Measurements from ENCODE around the gene STK4.

The STK4 gene

DNA sequence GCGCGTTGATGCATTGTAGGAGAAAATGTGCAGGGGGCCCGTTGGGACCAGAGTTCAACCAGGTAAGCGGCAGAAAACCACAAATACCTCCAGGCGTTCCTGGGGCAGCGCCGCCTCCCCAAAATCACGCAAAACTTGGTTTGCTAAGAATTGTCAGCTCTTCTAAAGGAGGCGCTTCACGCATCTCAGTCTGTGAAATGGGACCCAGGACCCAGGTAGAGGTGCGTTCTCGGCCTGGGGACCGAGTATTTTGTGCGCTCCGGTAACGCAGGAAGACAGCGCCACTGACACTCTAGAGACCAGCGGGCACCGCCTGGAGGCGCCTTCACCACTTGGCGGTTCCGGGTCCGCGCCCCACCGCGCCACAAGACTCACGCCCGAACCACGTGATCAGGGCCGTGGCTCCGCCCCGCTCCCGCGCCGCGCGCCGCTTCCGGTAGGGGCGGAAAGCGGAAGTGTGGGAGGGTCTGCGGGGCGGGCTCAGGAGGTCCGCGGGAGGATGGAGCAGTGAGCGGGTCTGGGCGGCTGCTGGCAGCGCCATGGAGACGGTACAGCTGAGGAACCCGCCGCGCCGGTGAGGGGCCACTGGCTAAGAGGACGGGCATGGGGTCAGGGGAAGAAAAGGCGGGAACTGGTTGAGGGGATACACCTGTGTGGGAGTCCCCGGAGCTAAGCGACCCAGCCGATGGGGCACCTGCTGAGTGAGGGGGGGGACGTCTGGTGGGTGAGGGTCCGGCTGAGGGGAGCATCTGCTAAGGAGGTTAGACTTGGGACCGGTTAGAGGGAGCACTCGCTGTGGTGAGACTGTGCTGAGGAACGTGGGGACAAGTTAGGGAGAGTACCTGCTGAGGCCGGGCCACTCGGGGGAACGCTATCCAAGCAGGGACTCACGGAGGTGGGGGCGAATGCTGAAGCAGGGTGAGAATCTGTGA is at the start of gene STK4:
TSS of gene STK4 (plus strand) at position 483 of the 932 bp plus-strand sequence. CDS start at position 540, 57 bp downstream.
- peak; percentile 54 for DNase-seq

DNA sequence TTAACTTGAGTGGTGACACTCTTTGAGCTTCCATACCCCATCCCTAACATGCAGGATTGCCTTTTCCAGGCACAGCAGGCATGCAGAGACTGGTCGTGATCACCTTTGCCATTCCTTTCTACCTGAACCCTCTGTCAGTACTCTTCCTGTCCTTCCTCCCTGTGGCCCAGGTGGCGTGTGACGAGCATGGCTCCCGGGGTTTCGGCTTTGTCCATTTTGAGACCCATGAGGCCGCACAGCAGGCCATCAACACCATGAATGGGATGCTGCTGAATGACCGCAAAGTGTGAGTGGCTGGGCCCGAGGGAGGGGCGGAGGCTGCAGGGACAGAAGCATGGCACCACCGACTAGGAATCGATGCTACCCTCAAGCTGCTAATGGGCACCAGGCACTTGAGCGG is 49.7 kb upstream of the STK4 start:
- no peak for DNase-seq

DNA sequence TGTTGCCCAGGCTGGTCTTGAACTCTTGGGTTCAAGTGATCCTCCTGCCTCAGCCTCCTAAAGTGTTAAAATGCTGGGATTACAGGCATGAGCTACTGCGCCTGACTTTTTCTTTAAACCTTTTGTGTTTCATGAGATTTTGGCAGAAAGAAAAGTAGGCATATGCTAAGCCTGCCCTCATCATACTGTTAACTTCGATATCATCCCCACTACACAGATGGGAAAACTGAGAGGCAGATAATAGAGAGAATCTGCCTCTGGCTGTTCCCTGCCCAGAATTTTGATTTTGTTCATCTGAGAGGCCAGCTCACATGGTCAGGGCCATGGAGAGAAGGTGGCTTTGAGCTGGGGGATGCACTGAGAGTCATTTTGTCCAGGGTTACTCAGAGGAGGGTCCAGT is 48.9 kb upstream of the STK4 start:
- no peak for DNase-seq

DNA sequence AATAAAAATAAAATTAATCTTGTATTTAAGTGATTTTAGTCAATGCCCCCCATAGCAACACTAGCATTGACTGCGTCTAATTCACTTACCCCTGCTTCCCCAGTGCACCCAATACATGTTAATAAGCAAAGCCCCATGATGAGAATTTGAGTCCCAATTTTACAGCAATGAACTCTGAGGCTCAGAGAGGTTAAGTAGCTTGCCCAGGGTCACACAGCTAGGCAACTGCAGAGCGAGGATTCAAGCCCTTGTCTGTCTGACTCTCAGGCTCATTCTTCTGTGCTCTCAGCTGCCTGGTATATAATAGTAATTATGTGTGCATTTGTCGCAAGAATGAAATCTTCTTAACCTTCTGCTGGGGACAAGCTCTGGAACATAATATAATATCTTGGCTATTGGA is 48.0 kb upstream of the STK4 start:
- no peak for DNase-seq

DNA sequence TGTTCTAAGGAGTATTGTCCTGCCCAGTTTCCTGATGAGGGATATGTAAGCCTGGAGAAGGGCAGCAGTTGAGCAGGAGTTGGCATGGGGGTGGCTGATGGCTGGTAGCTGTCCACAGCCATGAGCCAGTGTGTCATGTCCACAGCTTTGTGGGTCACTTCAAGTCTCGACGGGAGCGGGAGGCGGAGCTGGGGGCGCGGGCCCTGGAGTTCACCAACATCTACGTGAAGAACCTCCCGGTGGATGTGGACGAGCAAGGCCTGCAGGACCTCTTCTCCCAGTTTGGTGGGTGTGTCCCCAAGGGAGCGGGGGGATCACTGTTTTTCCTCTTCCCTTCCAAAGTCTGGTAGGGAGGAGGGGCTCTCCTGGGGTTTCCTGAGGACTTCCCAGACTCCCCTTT is 47.6 kb upstream of the STK4 start:
- DNase-seq, result no peak

DNA sequence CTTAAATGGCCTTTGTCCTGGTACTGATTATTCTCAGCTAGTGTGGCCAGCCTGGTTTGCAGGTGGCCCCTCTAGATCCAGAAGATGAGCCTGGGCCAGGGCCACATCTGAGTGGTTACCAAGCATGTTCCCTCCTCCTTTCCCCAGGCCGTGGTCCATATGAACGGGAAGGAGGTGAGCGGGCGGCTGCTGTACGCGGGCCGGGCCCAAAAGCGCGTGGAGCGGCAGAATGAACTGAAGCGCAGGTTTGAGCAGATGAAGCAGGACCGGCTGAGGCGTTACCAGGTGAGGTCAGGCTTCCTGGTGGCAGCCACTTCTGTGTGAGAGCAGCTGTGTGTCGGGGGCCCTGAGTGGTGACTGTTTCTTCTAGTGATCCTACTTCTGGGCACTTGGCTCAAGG is 44.9 kb upstream of the STK4 start:
- no peak for DNase-seq

DNA sequence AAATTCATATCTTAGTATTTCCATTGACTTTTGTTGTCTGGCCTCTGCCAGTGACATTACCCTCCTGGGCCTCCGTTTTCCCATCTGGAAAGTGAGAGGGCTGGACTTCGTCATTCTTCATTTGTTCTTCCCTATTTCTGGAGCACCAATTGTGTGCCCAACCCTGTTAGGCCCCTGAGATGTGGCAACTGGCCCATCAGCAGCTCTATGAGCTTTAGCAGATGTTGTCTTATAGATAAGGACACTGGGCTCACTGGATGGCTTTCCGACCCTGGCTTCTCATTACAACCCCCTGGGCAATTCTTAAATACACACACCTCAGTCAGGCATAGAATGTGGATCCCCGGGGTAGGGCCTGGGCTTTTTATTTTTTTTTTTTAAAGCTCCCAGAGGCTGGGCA is 41.8 kb upstream of the STK4 start:
- DNase-seq, result no peak

DNA sequence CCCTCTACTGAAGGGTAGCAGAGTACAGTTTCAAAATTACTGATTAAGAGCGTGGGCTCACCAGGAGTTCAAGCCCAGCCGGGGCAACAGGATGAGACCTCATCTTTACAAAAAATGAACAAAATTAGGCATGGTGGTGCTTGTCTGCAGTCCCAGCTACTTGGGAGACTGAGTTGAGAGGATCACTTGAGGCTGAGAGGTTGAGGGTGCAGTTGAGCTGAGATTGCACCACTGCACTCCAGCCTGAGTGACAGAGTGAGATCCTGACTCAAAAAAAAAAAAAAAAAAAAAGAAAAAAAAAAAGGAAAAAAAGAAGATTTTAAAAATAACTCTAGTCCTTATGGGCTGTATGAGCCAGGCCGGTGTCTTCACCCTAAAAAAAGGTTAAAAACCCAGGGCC is 37.7 kb upstream of the STK4 start:
- no peak for DNase-seq

DNA sequence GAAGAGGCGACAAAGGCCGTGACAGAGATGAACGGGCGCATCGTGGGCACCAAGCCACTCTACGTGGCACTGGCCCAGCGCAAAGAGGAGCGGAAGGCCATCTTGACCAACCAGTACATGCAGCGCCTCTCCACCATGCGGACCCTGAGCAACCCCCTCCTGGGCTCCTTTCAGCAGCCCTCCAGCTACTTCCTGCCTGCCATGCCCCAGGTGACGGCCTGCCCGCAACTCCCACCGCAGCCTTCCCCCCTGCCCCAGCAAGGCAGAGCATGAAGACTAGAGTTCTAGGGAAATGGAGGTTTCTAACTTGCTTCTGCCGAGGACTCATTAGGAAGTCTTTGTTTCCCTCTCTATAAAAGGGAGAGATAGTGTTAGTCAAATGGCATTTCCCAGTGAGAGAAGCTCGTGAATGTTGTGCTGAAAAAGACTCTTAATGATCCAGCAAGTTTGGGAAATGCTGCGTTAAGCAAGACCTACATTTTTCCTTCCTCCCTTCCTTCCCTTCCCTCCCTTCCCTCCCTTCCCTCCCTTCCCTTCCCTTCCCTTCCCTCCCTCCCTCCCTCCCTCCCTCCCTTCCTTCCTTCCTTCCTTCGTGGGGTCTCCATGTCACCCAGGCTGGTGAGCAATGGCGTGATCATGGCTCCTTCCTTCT is 35.7 kb upstream of the STK4 start:
- no peak for DNase-seq

DNA sequence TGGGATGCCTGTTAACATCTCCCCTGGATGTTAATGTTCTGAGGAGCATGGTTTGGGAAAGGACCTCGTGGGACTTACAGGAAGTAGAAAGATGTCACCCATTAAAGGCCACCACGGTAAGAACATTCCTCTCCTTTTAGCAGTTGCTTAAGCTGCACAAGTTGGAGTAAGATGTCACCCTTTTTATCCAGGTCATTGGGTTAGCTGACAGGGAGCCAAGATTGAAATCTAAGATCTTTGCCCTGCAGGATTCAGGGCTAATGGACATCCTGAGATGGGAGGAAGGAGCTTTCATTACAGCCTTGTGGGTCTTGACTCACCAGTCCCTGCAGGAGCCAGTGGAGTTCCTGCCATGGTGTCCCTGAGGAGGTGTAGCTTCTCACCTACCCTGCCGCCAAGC is 34.4 kb upstream of the STK4 start:
- DNase-seq, result no peak

DNA sequence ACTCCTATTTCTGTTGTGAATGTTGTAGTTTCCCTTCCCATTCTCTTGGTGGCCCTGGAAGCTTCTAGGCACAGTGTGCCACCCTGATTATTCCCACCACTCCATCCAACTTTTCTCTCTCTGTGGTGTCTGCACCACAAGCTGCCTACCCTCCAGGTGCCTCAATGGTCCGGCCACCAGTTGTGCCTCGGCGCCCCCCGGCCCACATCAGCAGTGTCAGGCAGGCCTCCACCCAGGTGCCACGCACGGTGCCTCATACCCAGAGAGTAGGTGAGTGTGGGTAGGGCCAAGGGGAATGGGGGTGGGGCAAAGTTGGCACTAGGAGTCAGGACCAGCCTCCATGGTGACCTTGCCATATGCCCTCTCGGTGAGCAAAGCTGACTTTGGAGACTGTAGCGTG is 33.4 kb upstream of the STK4 start:
- no peak for DNase-seq

DNA sequence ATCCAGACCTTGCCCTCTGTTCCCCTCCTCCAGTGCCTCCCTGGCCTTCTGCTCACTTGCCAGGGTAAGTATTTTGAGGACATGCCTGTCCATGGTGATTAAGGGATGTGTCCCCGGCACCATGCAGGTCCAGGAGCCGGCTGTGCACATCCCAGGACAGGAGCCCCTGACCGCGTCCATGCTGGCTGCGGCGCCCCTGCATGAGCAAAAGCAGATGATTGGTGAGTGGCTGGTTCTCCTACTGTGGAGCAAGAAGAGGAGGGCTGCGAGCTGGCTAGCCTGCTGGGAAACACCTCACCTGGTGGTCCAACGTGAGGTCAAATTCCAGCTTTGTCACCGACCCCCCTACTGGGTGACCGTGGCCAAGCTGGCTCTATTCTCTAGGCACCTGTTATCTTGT is 29.8 kb upstream of the STK4 start:
- no peak for DNase-seq

DNA sequence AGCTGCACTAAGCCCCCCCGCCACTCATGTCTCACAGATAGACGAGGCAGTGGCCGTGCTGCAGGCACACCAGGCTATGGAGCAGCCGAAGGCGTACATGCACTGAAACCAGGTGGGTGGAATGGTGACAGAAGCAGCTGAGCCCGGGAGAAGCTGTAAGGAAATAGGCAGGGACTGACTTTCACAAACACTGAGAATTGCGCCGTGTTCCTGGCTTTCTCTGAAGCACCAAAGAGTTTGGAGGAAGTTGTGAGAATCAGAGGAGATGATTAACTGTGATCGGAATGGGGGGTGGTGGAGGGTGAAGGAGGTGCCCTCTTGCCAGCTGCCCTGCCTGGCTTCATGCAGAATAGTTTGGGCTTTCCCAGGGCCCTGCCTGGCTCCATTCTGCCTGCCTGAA is 27.7 kb upstream of the STK4 start:
- no peak for DNase-seq

DNA sequence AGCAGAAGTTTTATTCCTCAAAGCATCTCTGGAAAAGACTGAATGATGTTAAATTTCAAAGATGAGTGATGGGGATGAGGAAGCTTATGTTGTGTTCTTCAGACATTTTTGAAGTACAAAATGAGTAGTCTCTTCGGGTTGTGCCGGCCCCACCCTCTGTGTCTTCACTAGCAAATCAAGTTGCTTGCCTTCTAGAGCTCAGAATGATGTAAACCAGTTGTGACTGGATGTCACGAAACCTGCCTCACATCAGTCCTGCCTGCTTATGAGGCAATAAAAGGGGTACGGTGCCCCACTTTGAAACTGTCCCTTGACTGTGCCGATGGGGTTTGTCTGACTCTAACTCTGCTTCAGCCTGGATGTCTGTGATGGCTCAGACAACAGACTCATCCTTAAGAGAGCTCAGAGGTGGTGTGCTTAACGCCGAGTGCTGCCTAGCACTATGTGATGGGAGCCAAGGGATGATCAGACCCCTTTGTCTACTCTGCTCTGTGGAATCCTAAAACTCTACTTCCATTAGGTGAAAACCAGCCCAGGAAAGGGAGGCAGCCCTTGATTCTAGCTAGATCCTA is 25.1 kb upstream of the STK4 start:
- DNase-seq, result no peak

DNA sequence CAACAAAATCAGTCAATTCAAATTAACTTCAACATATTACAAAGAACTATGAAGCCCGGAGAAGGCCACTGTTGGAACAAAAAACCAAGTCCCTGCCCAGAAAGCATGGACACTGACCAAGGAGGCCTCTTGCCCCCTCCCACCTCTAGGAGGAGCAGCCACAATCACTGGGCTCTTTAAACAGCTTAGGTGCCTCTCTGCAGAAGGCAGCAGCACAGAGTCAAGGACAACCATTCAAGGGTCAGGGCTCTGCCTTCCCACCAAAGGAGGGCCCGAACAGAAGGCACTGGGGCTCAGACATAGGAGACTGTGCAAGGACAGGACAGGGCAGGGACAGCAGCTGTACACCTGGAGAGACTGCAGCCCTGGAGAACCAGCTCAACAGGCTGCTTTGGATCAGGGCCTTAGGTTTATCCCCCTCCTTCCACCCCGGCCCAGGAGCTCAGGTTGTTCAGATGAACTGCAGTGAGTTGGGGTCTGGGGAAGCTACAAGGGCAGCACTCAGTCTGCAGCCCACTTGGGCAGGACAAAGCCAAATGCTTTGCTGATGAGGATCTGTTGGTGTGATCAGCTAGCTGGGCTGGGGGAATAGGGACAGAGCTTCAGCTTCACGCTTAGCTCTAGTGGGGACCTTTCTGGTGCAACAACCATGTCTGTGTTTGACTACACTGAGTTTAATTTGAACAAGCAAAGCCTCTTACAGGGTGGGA is 23.9 kb upstream of the STK4 start:
- DNase-seq, result no peak

DNA sequence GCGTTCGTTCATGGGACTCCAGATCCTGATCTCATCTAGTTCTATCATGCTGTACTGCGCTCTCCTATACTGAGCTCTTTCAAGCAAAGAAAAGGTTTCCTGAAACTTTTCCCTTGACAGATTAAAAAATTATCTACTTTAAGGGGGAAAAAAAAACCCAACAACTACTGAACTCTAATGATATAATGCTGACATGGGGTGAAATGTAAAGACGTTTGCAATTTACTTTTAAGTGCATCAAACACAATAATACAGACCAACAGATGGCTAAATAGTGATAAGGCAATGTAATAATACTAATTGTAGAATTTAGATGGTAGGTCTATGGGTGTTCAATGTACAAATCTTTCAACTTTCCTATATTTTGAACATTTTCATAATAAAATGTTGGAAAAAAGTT is 22.5 kb upstream of the STK4 start:
- no peak for DNase-seq

DNA sequence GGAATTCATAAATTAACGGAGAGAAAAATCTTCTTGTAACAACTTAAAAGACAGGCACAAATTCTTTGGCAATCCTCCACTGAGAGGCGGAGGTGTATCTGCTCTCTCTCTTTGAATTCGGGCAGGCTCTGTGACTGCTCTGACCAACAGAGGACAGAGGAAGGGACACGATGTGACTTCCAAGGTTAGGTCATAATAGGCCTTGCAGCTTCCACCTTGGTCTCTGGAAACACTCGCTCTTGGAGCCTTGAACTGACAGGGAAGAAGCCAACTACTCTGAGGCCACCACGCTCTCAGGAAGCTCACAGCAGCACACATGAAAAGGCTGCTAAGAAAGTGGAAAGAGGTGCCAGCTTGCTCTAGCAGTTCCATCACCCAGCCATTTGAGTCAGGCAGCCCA is 21.1 kb upstream of the STK4 start:
- no peak for DNase-seq

DNA sequence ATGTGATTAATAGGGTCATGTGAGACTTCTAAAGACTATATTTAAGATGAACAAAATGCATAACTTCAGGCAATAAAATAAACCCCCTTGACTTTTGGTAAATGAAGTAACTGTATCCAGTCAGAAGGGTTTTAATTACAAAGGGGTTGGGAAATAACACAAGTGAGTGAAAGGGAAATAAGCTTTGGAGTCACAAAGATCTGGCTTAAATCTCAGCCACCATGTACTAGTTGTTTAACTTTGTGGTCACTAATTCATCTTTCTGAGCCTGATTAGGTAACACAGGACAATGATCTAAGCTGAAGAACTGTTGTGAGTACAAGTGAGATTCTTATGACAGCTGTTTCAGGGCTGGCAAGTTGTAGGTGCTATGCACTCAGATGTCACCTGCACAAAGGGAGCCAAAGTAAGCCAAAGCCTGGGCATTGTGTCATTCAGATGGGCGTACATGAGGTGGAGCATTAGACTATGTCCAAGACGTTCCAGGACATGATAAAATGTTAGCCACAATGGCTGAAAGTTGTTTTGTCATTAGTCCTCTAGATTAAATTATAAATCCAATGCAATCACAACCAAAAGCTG is 19.9 kb upstream of the STK4 start:
- DNase-seq, result no peak

DNA sequence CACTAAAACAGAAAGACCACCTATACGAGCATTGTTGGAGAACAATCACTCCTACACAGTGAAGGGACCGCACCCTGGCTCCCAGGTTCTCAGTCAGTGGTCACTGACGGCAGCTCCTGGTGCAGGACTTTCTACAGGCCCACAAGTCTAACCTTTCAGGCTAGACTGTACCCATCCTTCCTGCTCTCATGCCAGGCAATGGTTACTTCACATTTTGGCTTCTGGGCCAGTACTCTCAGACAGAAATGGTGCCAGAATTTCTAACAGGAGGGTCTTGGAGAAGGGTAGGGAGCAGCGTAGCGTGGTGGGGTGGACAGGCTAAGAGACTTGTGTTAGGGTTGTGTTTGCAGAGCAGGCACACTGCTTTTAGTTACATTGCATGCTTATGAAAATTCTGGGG is 18.2 kb upstream of the STK4 start:
- DNase-seq, result no peak

DNA sequence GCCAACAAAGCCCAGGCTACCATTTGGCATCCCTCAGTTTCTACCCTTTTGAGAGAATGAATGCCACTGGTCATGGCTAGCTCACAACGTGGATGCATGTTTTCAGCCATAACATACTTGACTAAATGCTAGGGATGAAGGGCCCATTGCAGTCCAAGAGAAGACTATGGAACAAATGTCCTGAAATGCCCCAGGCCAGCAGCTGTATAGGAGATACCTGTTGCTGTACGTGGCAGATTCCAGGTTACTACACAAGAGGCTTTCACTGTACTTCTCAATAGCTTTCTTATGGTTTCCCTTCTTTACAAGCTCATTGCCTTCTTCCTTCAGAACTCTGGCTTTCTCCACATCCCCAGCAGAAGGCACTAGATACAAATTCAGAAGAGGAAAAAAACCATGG is 17.8 kb upstream of the STK4 start:
- no peak for DNase-seq

DNA sequence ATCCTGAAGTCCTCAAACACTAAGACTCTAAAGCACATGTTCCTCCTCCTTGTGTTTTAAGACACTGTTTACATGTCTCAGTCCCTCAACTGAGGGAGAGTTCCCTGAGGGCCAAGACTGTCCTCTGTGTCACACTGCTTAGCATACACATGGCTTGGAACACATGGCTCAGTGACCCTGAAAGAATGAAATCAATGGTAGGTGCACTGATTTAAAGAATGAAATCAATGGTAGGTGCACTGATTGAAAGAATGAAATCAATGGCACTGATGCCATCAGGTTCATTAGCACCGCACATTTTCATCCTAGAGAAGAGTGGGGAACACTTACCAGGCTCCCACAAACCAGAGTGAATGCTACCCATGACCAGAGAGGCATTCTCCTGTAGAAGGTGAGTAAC is 15.9 kb upstream of the STK4 start:
- DNase-seq, result no peak

DNA sequence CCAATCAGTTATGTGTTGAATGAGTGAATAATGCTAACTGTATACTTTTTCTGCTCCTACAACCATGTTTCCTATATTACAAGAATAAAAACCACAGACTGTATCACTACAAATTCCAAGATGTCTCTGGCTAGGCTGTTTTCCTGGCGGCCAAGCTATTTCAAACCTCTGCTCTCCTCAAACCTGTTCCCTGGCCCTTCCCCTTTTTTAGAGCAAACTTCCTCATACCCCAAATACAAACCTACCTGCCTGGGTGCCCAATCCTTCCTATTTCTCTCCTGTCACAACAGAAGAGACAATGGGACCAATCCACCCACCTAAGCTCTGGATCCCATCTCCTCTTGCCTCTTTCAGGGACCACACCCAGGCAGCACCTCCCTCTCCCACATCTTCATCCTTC is 13.6 kb upstream of the STK4 start:
- no peak for DNase-seq

DNA sequence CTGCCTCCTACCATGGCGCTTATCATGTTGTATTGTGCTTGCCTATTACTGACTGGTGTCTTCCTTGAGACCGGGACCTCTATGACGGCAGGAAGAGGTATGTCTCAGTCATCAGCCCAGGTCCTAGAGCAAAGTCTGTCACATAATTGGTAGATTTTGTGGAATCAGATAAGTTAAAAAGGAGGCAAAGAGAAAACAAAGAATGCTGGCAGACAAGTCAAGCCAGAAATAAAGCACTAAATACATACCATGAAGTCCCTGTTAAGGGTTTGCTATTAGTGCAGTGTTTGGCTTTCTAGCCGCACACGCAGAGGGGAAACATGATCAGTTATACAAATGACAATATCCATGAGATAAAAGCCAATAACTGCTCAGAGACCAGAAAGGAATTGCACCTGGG is 12.1 kb upstream of the STK4 start:
- DNase-seq, result no peak

Measured in DMS79 (cell line).